Panc1 (cell line): Measurements from ENCODE around the gene RPL28. TPM values are rescaled to one million over a fixed set of nuclear protein-coding genes. Genes with fewer than 3 reads are reported as not detected.

ENCODE experiments used
- ATAC-seq: fragments of 200-7000 bp; cut with Tn5 transposase; 2 replicates; pipeline ENCODE4 v1.9.1; 2020; ENCODE audit warnings: mild to moderate bottlenecking, moderate library complexity
- BruUV-seq: library from RNA; stranded (reverse); fragments of 400-500 nt; replicated peaks from 2 replicates; lab custom pipeline; 2021; lab: Mats Ljungman, UMichigan
- CTCF ChIA-PET: fragments of 300-600 bp; sonication (Branson Sonifier 250); formaldehyde crosslinking; loops from one replicate; lab custom pipeline; 2022; ENCODE audit warnings: antibody characterized with exemption; lab: Charles Lee
- POLR2A ChIA-PET: fragments of 300-600 bp; sonication (Branson Sonifier 250); formaldehyde crosslinking; loops from one replicate; lab custom pipeline; 2022; ENCODE audit warnings: antibody characterized with exemption; lab: Charles Lee
- DNase-seq: peaks from one replicate; pipeline ENCODE4 v3.0.0-alpha.2; 2010; ENCODE audit warnings: low read depth, low spot score
- H3K27ac ChIP-seq: 2 replicates; pipeline ENCODE4 v1.5.1; 2011; ENCODE audit warnings: mild to moderate bottlenecking, low read length, inconsistent platforms
- H3K27me3 ChIP-seq: fragments of 200-500 bp; sonication (Bioruptor generic); 2 replicates; pipeline ENCODE4 v1.6.0; 2014; ENCODE audit warnings: low read length, inconsistent platforms; ENCODE audit not compliant: control insufficient read depth, insufficient read depth
- H3K36me3 ChIP-seq: fragments of 200-500 bp; sonication (Bioruptor generic); 2 replicates; pipeline ENCODE4 v1.5.1; 2014; ENCODE audit warnings: inconsistent platforms, mild to moderate bottlenecking, low read length, moderate library complexity; ENCODE audit not compliant: control insufficient read depth, insufficient read depth
- H3K4me1 ChIP-seq: 2 replicates; pipeline ENCODE4 v1.5.1; 2011; ENCODE audit warnings: inconsistent platforms, mild to moderate bottlenecking, low read length, moderate library complexity; ENCODE audit not compliant: control insufficient read depth, insufficient read depth
- H3K4me3 ChIP-seq, 2 experiments: 2 replicates each; pipeline ENCODE4 v1.5.1; 2011 to 2012; ENCODE audit warnings: low read depth in 2 of 2, low read length in 2 of 2, mild to moderate bottlenecking in 2 of 2, inconsistent platforms in 1 of 2, moderate library complexity in 1 of 2
- H3K9me3 ChIP-seq: fragments of 200-500 bp; sonication (Bioruptor generic); 2 replicates; pipeline ENCODE4 v1.5.1; 2014; ENCODE audit warnings: low read depth, mild to moderate bottlenecking, inconsistent platforms, low read length, moderate library complexity; ENCODE audit not compliant: control insufficient read depth, insufficient read depth
- CTCF ChIP-seq: fragments of 450-650 bp; IDR thresholded peaks from 2 replicates; pipeline ENCODE4 v1.5.1; 2017; ENCODE audit warnings: mild to moderate bottlenecking
- POLR2AphosphoS5 ChIP-seq: IDR thresholded peaks from 2 replicates; pipeline ENCODE4 v1.6.1; 2012; ENCODE audit warnings: mild to moderate bottlenecking, low read depth, low read length, moderate library complexity
- SIN3A ChIP-seq: IDR thresholded peaks from 2 replicates; pipeline ENCODE4 v1.6.1; 2012; ENCODE audit warnings: low read depth, mild to moderate bottlenecking, low read length, moderate library complexity, borderline replicate concordance; ENCODE audit not compliant: insufficient read depth
- TCF7L2 ChIP-seq: IDR thresholded peaks from 2 replicates; pipeline ENCODE4 v1.6.1; 2011; ENCODE audit warnings: mild to moderate bottlenecking, low read depth, low read length, inconsistent platforms
- in situ Hi-C: cut with HindIII; loops from 2 replicates; pipeline ENCODE4 v1.10.0; 2016; ENCODE audit warnings: low sequenced_read_pairs, low pct_unique_long_range_greater_than_20kb
- intact Hi-C: fragments of 100-400 bp; cut with micrococcal nuclease; formaldehyde crosslinking; loops from one replicate; pipeline ENCODE4 v1.10.0; 2022; ENCODE audit not compliant: unreplicated experiment
- total RNA-seq: library from RNA; stranded (reverse); gene quantifications from one replicate; pipeline ENCODE4 v1.2.1, GENCODE V29; 2021; ENCODE audit not compliant: unreplicated experiment
- TF ChIP-seq, protein P1 (sequence below), 2 experiments: IDR thresholded peaks; 2 replicates each; pipeline ENCODE4 v1.6.1; 2011 to 2012; ENCODE audit warnings: low read depth in 2 of 2, control low read depth in 1 of 2, low read length in 1 of 2, mild to moderate bottlenecking in 1 of 2, moderate library complexity in 1 of 2; ENCODE audit not compliant: insufficient read depth in 1 of 2

Gene RPL28
- total RNA-seq, 1 experiment from 2014 or later = 2,154 TPM

DNA sequence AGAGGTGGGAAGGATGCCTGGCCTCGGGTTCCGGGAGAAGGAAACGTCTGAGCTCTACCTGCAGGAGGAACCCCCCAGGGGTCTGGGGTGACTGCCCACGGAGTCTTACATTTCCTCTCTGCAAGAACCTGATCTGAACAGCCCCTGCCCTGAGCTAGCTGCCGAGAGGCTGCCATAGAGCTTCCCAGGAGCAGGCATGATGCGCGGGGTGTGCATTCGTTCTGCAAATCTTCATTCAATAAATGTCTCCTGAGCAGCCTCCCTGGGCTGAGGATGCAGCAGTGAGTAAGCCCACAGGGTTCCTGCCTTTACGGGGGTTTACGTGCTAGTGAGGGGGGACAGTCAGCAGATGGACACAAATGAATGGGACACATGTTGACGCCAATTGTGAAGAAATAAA is 58.9 kb downstream of the RPL28 start:
- POLR2A ChIA-PET = no interaction called here
- CTCF ChIA-PET = no interaction called here
- Histone ChIP-seq H3K4me1 (peaks cover 15% of the 10 kb centered on the region), H3K9me3 (no peaks in the 10 kb centered on the region), H3K27me3 (peaks cover 21% of the 10 kb centered on the region), H3K27ac (no peak overlapping the region), H3K4me3 (no peak overlapping the region), H3K36me3 (no peaks in the 10 kb centered on the region)
- DNase-seq = no peak
- no TSS peak for BruUV-seq
- ATAC-seq = no peak
- intact Hi-C loops = no loop called here
- in situ Hi-C loops = no loop called here
- no peak for TF ChIP-seq POLR2AphosphoS5
- TF ChIP-seq SIN3A = no peak

DNA sequence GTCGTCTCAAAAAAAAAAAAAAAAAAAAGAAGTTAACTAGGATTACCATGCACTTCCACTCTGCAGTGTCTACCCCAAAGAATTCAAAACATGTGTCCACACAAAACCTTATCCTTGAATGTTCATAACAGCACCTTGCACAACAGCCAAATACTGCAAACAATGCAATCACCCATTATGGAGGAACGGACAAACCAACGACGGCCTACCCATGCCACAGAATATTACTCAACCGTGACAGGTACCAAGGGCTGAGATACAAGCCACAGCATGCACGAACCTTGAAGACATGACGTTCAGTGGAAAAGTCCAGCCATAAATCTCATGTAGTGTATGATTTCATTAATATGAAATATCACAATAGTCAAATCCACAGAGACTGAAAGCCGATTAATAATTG is 60.3 kb downstream of the RPL28 start:
- TF ChIP-seq, protein P1, sequence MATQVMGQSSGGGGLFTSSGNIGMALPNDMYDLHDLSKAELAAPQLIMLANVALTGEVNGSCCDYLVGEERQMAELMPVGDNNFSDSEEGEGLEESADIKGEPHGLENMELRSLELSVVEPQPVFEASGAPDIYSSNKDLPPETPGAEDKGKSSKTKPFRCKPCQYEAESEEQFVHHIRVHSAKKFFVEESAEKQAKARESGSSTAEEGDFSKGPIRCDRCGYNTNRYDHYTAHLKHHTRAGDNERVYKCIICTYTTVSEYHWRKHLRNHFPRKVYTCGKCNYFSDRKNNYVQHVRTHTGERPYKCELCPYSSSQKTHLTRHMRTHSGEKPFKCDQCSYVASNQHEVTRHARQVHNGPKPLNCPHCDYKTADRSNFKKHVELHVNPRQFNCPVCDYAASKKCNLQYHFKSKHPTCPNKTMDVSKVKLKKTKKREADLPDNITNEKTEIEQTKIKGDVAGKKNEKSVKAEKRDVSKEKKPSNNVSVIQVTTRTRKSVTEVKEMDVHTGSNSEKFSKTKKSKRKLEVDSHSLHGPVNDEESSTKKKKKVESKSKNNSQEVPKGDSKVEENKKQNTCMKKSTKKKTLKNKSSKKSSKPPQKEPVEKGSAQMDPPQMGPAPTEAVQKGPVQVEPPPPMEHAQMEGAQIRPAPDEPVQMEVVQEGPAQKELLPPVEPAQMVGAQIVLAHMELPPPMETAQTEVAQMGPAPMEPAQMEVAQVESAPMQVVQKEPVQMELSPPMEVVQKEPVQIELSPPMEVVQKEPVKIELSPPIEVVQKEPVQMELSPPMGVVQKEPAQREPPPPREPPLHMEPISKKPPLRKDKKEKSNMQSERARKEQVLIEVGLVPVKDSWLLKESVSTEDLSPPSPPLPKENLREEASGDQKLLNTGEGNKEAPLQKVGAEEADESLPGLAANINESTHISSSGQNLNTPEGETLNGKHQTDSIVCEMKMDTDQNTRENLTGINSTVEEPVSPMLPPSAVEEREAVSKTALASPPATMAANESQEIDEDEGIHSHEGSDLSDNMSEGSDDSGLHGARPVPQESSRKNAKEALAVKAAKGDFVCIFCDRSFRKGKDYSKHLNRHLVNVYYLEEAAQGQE (IDR thresholded peaks at IDR 0.05; ENCODE audit: insufficient read depth in 1 of 2, low read depth in 2 of 2, low read length in 1 of 2) = no peak
- no peak for TF ChIP-seq TCF7L2
- TF ChIP-seq CTCF = no peak
- TF ChIP-seq SIN3A = no peak
- TF ChIP-seq POLR2AphosphoS5 = no peak
- DNase-seq = no peak
- BruUV-seq = no TSS peak
- ChIA-PET POLR2A (interaction anchor here (0.6 kb wide), 1 partner anchor 435 kb away, joined by 3 read pairs; no protein-coding TSS in a partner anchor), CTCF (no interaction called here)
- no peaks in the 10 kb centered on the region for H3K9me3 ChIP-seq
- intact Hi-C loops (no loop called here), in situ Hi-C loops (no loop called here)
- H3K36me3 ChIP-seq = no peaks in the 10 kb centered on the region
- no peak overlapping the region for H3K27ac ChIP-seq
- peaks cover 15% of the 10 kb centered on the region for H3K4me1 ChIP-seq
- peaks cover 25% of the 10 kb centered on the region for H3K27me3 ChIP-seq
- no peak overlapping the region for H3K4me3 ChIP-seq
- ATAC-seq = no peak

- intact Hi-C loops (no loop called here), in situ Hi-C loops (no loop called here)
- POLR2A ChIA-PET = no interaction called here
- Histone ChIP-seq H3K27me3 (peaks cover 18% of the 10 kb centered on the region), H3K36me3 (no peaks in the 10 kb centered on the region), H3K9me3 (no peaks in the 10 kb centered on the region), H3K4me3 (no peak overlapping the region), H3K27ac (no peak overlapping the region), H3K4me1 (peaks cover 9% of the 10 kb centered on the region)
- peak; percentile 82 for ATAC-seq
- CTCF ChIA-PET = interaction anchor here (0.6 kb wide), 1 partner anchor 62 kb away, joined by 4 read pairs; no protein-coding TSS in a partner anchor
- no peak; the same call in 1 of the 2 replicates for TF ChIP-seq CTCF
- TF ChIP-seq TCF7L2 = no peak
- TF ChIP-seq SIN3A = 0 out of 2 replicates have a peak, but pooled peaks have one; percentile 35
- TF ChIP-seq, protein P1 (IDR thresholded peaks at IDR 0.05; ENCODE audit: insufficient read depth in 1 of 2, low read depth in 2 of 2, low read length in 1 of 2) = no peak
- no peak for TF ChIP-seq POLR2AphosphoS5
- no TSS peak for BruUV-seq
- DNase-seq = no peak
These were observed 61.9 kb downstream of the RPL28 start for GRCh38 chr19:55447421-55448174.
